GM13977 (cell line): ENCODE results near the gene KITLG.
A peak's percentile ranks its signal among the peaks of the same experiment; 100 is the strongest.

ENCODE experiments used
- DNase-seq: peaks from one replicate; pipeline ENCODE4 v3.0.0; 2012; ENCODE audit warnings: low spot score
- in situ Hi-C: fragments of 300-500 bp; cut with MboI; formaldehyde crosslinking; loops from one replicate; pipeline ENCODE4 v1.12.0; 2022; ENCODE audit warnings: low sequenced_read_pairs, low pct_unique_long_range_greater_than_20kb, mixed read lengths, inconsistent platforms; ENCODE audit not compliant: unreplicated experiment
- TF ChIP-seq, protein P1 (sequence below): IDR thresholded peaks from 2 replicates; pipeline ENCODE4 v1.5.1; 2012; ENCODE audit warnings: mild to moderate bottlenecking, control low read depth; ENCODE audit not compliant: insufficient read depth; ENCODE audit errors: extremely low read depth, missing control alignments

KITLG gene

DNA sequence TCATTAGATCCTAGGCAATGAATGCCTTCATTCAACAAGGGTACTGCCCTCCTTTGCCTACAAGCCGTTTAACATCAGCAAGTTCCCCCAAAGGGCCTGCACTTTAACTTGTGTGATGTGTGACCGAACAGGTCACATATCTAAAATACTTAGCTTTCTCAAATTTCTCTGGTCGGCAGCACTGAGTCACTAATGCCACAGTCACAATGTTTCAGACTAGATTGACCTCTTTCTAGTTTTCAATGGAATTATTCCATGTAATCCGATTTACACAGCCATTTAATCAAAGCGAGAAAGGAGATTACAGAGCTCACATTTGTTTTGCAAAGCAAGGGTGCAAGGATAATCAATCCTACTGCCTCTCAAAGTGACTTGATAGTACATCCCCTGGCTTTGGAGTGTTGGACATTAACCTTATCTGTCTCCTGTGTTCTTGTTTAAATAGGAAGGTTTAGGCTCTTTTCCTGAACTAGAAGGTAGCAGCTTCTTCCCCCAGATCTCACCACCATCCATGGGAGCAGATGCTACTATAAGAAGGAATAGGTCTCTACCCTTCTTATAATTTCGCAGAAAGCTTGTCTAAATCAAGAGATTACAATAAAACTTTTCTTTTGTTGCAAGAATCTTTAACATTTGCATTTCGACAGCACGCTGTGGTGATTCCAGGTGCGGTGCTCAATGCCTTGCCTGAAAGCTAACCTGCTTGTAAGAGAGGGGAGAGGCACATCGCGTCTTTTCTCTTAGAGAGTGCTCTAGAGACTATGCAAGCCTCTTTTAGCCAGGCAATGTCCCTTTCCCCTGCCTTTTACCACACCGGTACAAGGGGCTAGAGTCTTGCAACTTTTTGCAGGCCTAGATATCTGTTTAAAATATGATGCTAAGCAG, 1.8 kb downstream of the KITLG start:
- TF ChIP-seq, protein P1, sequence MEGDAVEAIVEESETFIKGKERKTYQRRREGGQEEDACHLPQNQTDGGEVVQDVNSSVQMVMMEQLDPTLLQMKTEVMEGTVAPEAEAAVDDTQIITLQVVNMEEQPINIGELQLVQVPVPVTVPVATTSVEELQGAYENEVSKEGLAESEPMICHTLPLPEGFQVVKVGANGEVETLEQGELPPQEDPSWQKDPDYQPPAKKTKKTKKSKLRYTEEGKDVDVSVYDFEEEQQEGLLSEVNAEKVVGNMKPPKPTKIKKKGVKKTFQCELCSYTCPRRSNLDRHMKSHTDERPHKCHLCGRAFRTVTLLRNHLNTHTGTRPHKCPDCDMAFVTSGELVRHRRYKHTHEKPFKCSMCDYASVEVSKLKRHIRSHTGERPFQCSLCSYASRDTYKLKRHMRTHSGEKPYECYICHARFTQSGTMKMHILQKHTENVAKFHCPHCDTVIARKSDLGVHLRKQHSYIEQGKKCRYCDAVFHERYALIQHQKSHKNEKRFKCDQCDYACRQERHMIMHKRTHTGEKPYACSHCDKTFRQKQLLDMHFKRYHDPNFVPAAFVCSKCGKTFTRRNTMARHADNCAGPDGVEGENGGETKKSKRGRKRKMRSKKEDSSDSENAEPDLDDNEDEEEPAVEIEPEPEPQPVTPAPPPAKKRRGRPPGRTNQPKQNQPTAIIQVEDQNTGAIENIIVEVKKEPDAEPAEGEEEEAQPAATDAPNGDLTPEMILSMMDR, result no peak
- in situ Hi-C loops, result no loop called here
- DNase-seq, result peak; percentile 7

- DNase-seq, result no peak
- TF ChIP-seq, protein P1, result no peak
- in situ Hi-C loops, result no loop called here
Measured at GRCh38 chr12:88577537-88577936, 2.7 kb downstream of the KITLG start.

- TF ChIP-seq, protein P1, result no peak
- in situ Hi-C loops, result no loop called here
- no peak for DNase-seq
Measured at GRCh38 chr12:88576866-88577265, 3.4 kb downstream of the KITLG start.

GRCh38 chr12:88575361-88575970, 4.8 kb downstream of the KITLG start:
- no peak for DNase-seq
- in situ Hi-C loops, result no loop called here
- TF ChIP-seq, protein P1, result no peak

DNA sequence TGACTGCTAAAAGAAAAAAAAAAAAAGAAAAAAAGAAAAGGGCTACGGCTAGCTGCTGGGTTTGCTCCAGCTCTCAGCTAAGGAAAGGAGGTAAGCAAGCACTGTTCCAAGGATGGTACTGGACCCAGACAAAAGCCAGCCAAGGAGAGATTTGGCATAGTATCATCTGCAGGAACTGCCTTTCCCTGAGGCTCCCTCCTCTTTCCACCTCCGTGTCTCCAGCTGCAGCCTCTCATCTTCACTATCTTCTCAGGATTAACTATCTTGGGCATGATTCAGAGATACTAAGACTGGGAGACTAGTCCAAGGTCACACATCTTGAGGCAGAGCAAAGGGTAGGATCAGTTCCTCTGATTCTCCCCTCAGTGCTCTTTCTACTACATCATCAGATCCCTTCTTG, 6.0 kb downstream of the KITLG start:
- TF ChIP-seq, protein P1, result no peak
- in situ Hi-C loops, result no loop called here
- no peak for DNase-seq

DNA sequence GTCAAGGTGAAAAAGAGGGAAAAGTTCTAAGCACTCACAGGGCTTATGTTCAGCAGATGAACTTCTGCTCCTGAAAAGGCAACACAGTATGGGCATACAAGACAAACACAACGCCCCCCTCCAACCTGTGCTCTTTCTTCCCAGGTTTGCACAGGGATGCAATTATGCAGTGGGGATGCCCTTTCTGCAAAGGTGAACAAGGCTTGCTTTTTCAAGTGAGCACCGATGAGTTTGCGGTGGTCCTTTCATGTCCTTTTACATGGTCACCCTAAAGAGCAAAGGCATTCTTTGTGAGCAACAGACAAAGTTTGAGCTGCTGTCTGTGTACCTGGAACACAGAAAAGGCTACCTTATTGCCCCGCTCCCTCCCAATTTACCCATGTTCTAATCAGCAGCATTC, 6.7 kb downstream of the KITLG start:
- in situ Hi-C loops, result no loop called here
- no peak for DNase-seq
- TF ChIP-seq, protein P1, result no peak
